ENCODE measurements around the gene RRAD.

Gene RRAD

DNA sequence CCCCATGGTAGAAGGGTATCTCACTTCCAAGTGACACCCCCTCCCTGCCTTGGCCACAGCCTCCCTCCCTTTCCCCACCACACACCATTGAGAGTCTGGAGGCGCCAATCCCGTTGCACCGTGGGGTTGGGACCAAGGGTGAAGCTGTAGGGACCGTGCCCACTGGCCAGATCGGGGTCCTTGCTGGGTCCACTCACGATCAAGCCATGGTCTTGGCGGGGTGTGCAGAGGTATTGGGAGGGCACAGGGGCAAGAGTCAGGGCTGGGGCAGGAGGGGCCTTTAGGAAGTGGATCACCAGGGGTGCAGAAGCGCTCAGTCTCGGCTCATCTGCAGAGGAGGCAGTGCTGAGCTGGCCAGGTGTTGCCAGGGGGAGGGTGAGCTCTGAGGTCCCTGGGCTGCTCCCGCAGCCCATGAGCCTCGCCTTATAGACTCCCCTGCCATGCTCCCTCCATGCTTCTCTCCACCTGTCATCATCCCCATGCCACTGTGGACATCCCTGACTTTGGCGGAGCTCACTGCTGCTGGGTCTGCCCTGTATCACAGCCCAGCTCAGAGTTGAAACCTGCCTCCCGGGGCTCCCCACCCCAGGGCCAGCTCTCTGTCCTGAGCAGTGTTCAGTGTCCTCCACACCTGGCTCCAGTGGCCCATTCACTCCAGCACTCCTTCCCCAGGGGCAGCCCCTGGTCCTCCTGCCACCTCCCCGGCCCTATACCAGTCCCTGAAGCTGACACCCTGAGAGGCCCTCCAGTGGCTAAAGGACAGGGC is 15.0 kb downstream of the RRAD start:
- H3K4me1 ChIP-seq (ENCODE audit: control insufficient read depth in 1 of 2, insufficient read depth in 1 of 2, low read depth in 1 of 2, low read length in 1 of 2) = no peaks in the 10 kb centered on the region
- TF ChIP-seq, protein P1, sequence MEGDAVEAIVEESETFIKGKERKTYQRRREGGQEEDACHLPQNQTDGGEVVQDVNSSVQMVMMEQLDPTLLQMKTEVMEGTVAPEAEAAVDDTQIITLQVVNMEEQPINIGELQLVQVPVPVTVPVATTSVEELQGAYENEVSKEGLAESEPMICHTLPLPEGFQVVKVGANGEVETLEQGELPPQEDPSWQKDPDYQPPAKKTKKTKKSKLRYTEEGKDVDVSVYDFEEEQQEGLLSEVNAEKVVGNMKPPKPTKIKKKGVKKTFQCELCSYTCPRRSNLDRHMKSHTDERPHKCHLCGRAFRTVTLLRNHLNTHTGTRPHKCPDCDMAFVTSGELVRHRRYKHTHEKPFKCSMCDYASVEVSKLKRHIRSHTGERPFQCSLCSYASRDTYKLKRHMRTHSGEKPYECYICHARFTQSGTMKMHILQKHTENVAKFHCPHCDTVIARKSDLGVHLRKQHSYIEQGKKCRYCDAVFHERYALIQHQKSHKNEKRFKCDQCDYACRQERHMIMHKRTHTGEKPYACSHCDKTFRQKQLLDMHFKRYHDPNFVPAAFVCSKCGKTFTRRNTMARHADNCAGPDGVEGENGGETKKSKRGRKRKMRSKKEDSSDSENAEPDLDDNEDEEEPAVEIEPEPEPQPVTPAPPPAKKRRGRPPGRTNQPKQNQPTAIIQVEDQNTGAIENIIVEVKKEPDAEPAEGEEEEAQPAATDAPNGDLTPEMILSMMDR (IDR thresholded peaks at IDR 0.05) = no peak
- H3K9me3 ChIP-seq = no peaks in the 10 kb centered on the region
- no peak overlapping the region for H3K27ac ChIP-seq
- H3K4me3 ChIP-seq (ENCODE audit: low read depth in 1 of 2, low read length in 1 of 2) = no peak overlapping the region
- H3K27me3 ChIP-seq = peaks cover 7% of the 10 kb centered on the region
- no peaks in the 10 kb centered on the region for H3K36me3 ChIP-seq

DNA sequence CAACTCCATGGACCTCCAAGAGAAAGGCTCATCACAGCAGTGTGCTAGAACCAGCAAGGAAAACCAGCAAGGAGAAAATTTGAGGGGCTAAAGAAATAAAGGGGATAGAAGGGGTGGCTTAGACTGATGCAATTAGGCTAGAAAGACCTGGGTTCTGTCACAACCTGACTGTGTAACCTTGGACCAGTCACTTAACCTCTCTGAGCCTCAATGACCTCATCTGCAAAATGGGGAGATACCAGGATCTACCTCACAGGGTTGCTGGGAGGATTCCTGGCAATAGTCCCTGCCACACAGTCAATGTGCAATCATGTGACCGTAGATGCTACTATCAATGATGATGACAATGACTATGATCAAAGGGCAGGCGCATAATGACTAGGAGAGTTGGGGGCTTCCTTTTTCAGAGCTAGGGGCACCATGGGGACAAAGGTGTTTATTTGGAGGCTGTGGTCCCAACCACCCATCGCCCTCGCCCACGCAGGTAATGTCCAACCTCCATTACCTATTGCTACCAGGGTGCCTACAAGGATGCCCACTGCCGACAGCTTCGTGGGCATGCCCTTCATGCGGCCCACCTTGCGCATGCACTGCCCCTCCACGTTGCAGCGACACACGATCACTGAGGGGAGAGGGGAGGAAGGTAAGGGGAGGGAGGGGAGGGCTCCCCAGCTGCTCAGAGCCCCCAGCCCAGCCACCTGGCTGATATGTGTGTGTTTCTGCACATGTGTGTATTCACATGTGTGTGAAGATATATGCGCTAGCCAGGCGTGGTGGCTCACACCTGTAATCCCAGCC is 16.4 kb downstream of the RRAD start:
- no peaks in the 10 kb centered on the region for H3K9me3 ChIP-seq
- no peak overlapping the region for H3K27ac ChIP-seq
- H3K4me1 ChIP-seq (ENCODE audit: control insufficient read depth in 1 of 2, insufficient read depth in 1 of 2, low read depth in 1 of 2, low read length in 1 of 2) = no peaks in the 10 kb centered on the region
- peaks cover 7% of the 10 kb centered on the region for H3K27me3 ChIP-seq
- H3K4me3 ChIP-seq (ENCODE audit: low read depth in 1 of 2, low read length in 1 of 2) = no peak overlapping the region
- no peaks in the 10 kb centered on the region for H3K36me3 ChIP-seq
- TF ChIP-seq, protein P1 (IDR thresholded peaks at IDR 0.05) = no peak

DNA sequence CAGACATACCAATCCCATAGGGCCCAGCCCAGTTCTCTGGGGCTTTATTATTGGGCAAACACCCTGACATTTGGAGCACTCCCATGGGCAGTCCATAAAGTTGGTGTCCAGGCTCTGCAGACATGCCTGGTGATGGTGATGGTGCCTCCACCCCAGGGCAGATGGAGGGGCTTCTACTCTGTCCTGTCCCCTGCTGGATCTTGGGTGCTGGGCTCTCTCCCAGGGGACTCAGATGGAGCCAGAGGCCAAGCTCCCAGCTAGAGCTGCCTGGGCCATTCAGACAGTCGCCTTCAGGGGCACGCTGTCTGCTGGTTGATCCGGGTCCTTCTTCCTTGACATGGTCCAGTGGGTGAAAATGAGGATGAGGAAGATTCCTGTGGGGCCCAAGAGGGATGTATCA is 17.2 kb downstream of the RRAD start:
- Histone ChIP-seq H3K36me3 (no peaks in the 10 kb centered on the region), H3K4me3 (ENCODE audit: low read depth in 1 of 2, low read length in 1 of 2) (no peak overlapping the region), H3K27ac (no peak overlapping the region), H3K4me1 (ENCODE audit: control insufficient read depth in 1 of 2, insufficient read depth in 1 of 2, low read depth in 1 of 2, low read length in 1 of 2) (no peaks in the 10 kb centered on the region), H3K9me3 (no peaks in the 10 kb centered on the region), H3K27me3 (peaks cover 7% of the 10 kb centered on the region)
- TF ChIP-seq, protein P1 (IDR thresholded peaks at IDR 0.05) = no peak

DNA sequence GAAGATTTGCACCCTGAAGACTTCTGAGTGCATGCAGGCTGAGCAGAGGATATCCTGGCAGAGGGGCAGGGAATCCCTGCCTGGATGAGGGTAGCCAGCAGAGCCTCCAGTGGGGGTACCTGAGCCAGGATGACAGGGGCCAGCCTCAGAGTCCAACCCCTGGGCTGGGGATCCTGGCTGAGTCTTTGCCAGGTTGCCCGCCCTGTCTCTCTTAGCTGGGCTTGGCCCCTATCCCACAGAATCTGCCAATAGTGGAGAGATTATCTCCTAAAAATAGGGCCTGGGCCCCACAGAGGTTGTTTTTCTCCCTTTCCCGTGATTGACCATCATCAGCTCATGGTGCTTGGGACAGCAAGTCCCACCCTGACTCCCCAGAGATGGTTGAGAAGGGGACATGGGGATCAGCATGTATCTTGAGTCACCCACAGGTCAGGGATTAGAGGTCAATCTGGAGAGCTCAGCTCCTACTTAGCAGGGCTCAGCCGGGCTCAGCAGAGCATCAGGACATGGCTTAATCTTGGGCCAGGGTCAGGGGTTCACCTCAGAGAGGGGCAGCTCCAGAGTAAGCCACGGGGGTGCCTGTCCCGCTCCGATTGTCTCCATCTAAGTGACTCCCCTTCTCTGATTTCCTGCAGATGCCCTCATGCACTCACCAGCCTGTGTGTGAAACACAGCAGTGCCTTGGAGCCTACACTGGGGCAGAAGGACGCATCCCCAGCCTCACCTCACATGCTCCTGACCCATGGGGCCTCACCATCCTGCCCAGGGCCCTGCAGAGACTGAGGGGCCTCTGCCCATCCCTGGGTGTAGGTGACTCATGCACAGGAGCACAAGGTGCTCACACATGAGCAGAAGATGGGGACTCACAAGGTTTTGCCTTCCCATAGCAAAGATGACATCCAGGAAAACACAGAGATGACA is 18.2 kb downstream of the RRAD start:
- Histone ChIP-seq H3K27me3 (peaks cover 7% of the 10 kb centered on the region), H3K9me3 (no peaks in the 10 kb centered on the region), H3K36me3 (no peaks in the 10 kb centered on the region), H3K27ac (no peak overlapping the region), H3K4me1 (ENCODE audit: control insufficient read depth in 1 of 2, insufficient read depth in 1 of 2, low read depth in 1 of 2, low read length in 1 of 2) (no peaks in the 10 kb centered on the region), H3K4me3 (ENCODE audit: low read depth in 1 of 2, low read length in 1 of 2) (no peak overlapping the region)
- TF ChIP-seq, protein P1 (IDR thresholded peaks at IDR 0.05) = no peak
